AG10803 (cell line): ENCODE results near the gene ALPK3.
"Not testable (repeated sequence)": the region's sequence is repeated elsewhere in the genome, so short reads cannot be mapped to it uniquely, and the experiment has no call there.

Experiments used
- DNase-seq: peaks from one replicate; pipeline ENCODE4 v3.0.0; 2010; ENCODE audit warnings: low read depth
- H3K4me3 ChIP-seq: 2 replicates; pipeline ENCODE4 v1.5.1; 2011; ENCODE audit warnings: mild to moderate bottlenecking, low read length, control low read depth
- CTCF ChIP-seq: conservative IDR thresholded peaks from 2 replicates; pipeline ENCODE4 v1.5.1; 2011; ENCODE audit warnings: mild to moderate bottlenecking, low read length, control low read depth, inconsistent platforms

ALPK3 gene

GRCh38 chr15:84844964-84845363, 27.8 kb downstream of the ALPK3 start:
- no peak for DNase-seq
- no peak for TF ChIP-seq CTCF
- no peak overlapping the region for H3K4me3 ChIP-seq

GRCh38 chr15:84845631-84846030, 28.5 kb downstream of the ALPK3 start:
- peak; percentile 71 for DNase-seq
- H3K4me3 ChIP-seq, result not testable (repeated sequence)
- TF ChIP-seq CTCF, result peak; percentile 70

GRCh38 chr15:84846269-84846668, 29.1 kb downstream of the ALPK3 start:
- DNase-seq, result no peak
- no peak overlapping the region for H3K4me3 ChIP-seq
- TF ChIP-seq CTCF, result no peak

- no peak overlapping the region for H3K4me3 ChIP-seq
- TF ChIP-seq CTCF, result no peak
- no peak for DNase-seq
Measured at GRCh38 chr15:84847382-84847781, 30.2 kb downstream of the ALPK3 start.

GRCh38 chr15:84852212-84852611, 35.1 kb downstream of the ALPK3 start:
- no peak overlapping the region for H3K4me3 ChIP-seq
- TF ChIP-seq CTCF, result no peak
- no peak for DNase-seq

- DNase-seq, result no peak
- no peak overlapping the region for H3K4me3 ChIP-seq
- TF ChIP-seq CTCF, result no peak
Measured at GRCh38 chr15:84855136-84855535, 38.0 kb downstream of the ALPK3 start.

GRCh38 chr15:84855765-84856164, 38.6 kb downstream of the ALPK3 start:
- H3K4me3 ChIP-seq, result no peak overlapping the region
- no peak for TF ChIP-seq CTCF
- DNase-seq, result no peak
